HepG2 (cell line): ENCODE measurements around the gene CST3. TPM values are rescaled to one million over a fixed set of nuclear protein-coding genes. Genes with fewer than 3 reads are reported as not detected.
A peak's percentile ranks its signal among the peaks of the same experiment; 100 is the strongest.

Source experiments
- ATAC-seq: fragments of 200-7000 bp; cut with Tn5 transposase; 3 replicates; pipeline ENCODE4 v1.9.1; 2020; ENCODE audit warnings: mild to moderate bottlenecking, moderate library complexity
- BruUV-seq: library from RNA; stranded (reverse); fragments of 400-500 nt; replicated peaks from 2 replicates; lab custom pipeline; 2021; lab: Mats Ljungman, UMichigan
- CTCF ChIA-PET: fragments of 300-600 bp; formaldehyde crosslinking; extraction: SDS; loops from one replicate; lab custom pipeline; 2021; ENCODE audit warnings: low total read pairs, inconsistent platforms, low intra/inter-chr PET ratio; lab: Yijun Ruan, JAX
- POLR2A ChIA-PET: fragments of 350-600 bp; sonication (Branson Sonifier 250); formaldehyde crosslinking; loops from one replicate; lab custom pipeline; 2020; ENCODE audit warnings: antibody characterized with exemption, inconsistent platforms; lab: Yijun Ruan, JAX
- DNase-seq: peaks from one replicate; pipeline ENCODE4 v3.0.0-alpha.2; 2015; ENCODE audit warnings: low spot score
- FAIRE-seq: peaks from 3 replicates; lab custom pipeline; 2011; peaks lifted over from hg19 to GRCh38; lab: Jason Lieb, UNC
- H2AFZ ChIP-seq: one replicate; pipeline ENCODE4 v1.6.1; 2011; ENCODE audit warnings: low read length, inconsistent platforms
- H3K27ac ChIP-seq: fragments of 300-600 bp; 3 replicates; pipeline ENCODE4 v1.8.0; 2011; ENCODE audit warnings: mixed run types, mild to moderate bottlenecking, mixed read lengths, low read length, inconsistent platforms; ENCODE audit not compliant: insufficient read depth; ENCODE audit errors: extremely low read length
- H3K27me3 ChIP-seq, 2 experiments: fragments of 200-600 bp in 1 of 2; 2 replicates in 1 of 2; 3 replicates in 1 of 2; pipeline versions ENCODE4 v1.6.0 to v1.8.0; 2011; ENCODE audit warnings: low read length in 2 of 2, mild to moderate bottlenecking in 2 of 2, moderate library complexity in 2 of 2, inconsistent platforms in 1 of 2; ENCODE audit not compliant: insufficient read depth in 2 of 2, control insufficient read depth in 1 of 2
- H3K36me3 ChIP-seq, 2 experiments: fragments of 200-600 bp in 1 of 2; replicated peaks in 1 of 2; 2 replicates in 1 of 2; 3 replicates in 1 of 2; pipeline versions ENCODE4 v1.5.1 to v1.8.0; 2011; ENCODE audit warnings: low read length in 2 of 2, inconsistent platforms in 1 of 2; ENCODE audit not compliant: insufficient read depth in 2 of 2, control insufficient read depth in 1 of 2
- H3K4me1 ChIP-seq: 2 replicates; pipeline ENCODE4 v1.5.1; 2012; ENCODE audit warnings: low read length, inconsistent platforms; ENCODE audit not compliant: insufficient read depth
- H3K4me2 ChIP-seq: 2 replicates; pipeline ENCODE4 v1.6.0; 2011; ENCODE audit warnings: low read depth, low read length, inconsistent platforms
- H3K4me3 ChIP-seq, 3 experiments: fragments of 200-600 bp in 1 of 3; sonication (generic), shearing (Covaris generic) in 1 of 3; replicated peaks in 1 of 3; 2 replicates each; pipeline ENCODE4 v1.5.1; 2011 to 2016; ENCODE audit warnings: low read length in 3 of 3, inconsistent platforms in 2 of 3, low read depth in 2 of 3, mild to moderate bottlenecking in 2 of 3, control low read depth in 1 of 3, mixed read lengths in 1 of 3; ENCODE audit not compliant: insufficient read depth in 1 of 3
- H3K79me2 ChIP-seq: one replicate; pipeline ENCODE4 v1.6.1; 2011; ENCODE audit warnings: low read length, inconsistent platforms; ENCODE audit not compliant: insufficient read depth
- H3K9ac ChIP-seq: 2 replicates; pipeline ENCODE4 v1.6.0; 2011; ENCODE audit warnings: mild to moderate bottlenecking, low read depth, low read length, inconsistent platforms; ENCODE audit not compliant: insufficient read depth
- H3K9me3 ChIP-seq: 2 replicates; pipeline ENCODE4 v1.5.1; 2012; ENCODE audit warnings: mild to moderate bottlenecking, low read length
- H4K20me1 ChIP-seq: 2 replicates; pipeline ENCODE4 v1.6.0; 2011; ENCODE audit warnings: inconsistent platforms, mild to moderate bottlenecking, low read length, moderate library complexity; ENCODE audit not compliant: insufficient read depth
- BCL6 ChIP-seq: IDR thresholded peaks from 2 replicates; pipeline ENCODE4 v1.6.1; 2016; ENCODE audit warnings: missing genetic modification reagents, missing compliant biosample characterization
- CBX1 ChIP-seq: IDR thresholded peaks from one replicate; pipeline ENCODE4 v1.6.1; 2016; ENCODE audit warnings: antibody characterized with exemption, low read depth
- DMAP1 ChIP-seq: IDR thresholded peaks from 2 replicates; pipeline ENCODE4 v1.6.1; 2016
- DZIP1 ChIP-seq: sonication (generic); formaldehyde crosslinking; IDR thresholded peaks from 2 replicates; pipeline ENCODE4 v1.5.0; 2020; ENCODE audit warnings: mild to moderate bottlenecking, missing genetic modification reagents
- FOXK2 ChIP-seq: fragments of 450-650 bp; IDR thresholded peaks from 2 replicates; pipeline ENCODE4 v1.6.1; 2016
- HES4 ChIP-seq: sonication (generic); formaldehyde crosslinking; IDR thresholded peaks from 2 replicates; pipeline ENCODE4 v1.9.0; 2021; ENCODE audit warnings: mild to moderate bottlenecking, missing genetic modification reagents, borderline replicate concordance
- IKZF1 ChIP-seq: fragments of 450-650 bp; IDR thresholded peaks from 2 replicates; pipeline ENCODE4 v1.7.1; 2016
- JUNB ChIP-seq: sonication (generic); formaldehyde crosslinking; IDR thresholded peaks from 2 replicates; pipeline ENCODE4 v1.8.0; 2022; ENCODE audit warnings: missing genetic modification reagents, mild to moderate bottlenecking, borderline replicate concordance
- KLF11 ChIP-seq: IDR thresholded peaks from 2 replicates; pipeline ENCODE4 v1.6.1; 2016; ENCODE audit warnings: missing compliant biosample characterization
- MNT ChIP-seq: fragments of 450-650 bp; IDR thresholded peaks from 2 replicates; pipeline ENCODE4 v1.6.1; 2016
- MZF1 ChIP-seq: sonication (generic); formaldehyde crosslinking; IDR thresholded peaks from 2 replicates; pipeline ENCODE4 v1.8.1; 2023; ENCODE audit warnings: mild to moderate bottlenecking, missing genetic modification reagents, borderline replicate concordance
- NFRKB ChIP-seq: fragments of 450-650 bp; IDR thresholded peaks from 2 replicates; pipeline ENCODE4 v1.6.1; 2017
- NR1H2 ChIP-seq: sonication (generic); formaldehyde crosslinking; IDR thresholded peaks from 2 replicates; pipeline ENCODE4 v1.8.1; 2022; ENCODE audit warnings: low read depth, missing genetic modification reagents, borderline replicate concordance
- PCBP1 ChIP-seq: fragments of 200-400 bp; formaldehyde crosslinking; IDR thresholded peaks from 2 replicates; pipeline ENCODE4 v1.6.1; 2017; ENCODE audit warnings: mild to moderate bottlenecking, low read depth, low read length, borderline replicate concordance
- PLRG1 ChIP-seq: fragments of 450-650 bp; conservative IDR thresholded peaks from 2 replicates; pipeline ENCODE4 v1.6.1; 2016
- RAD51 ChIP-seq: fragments of 450-650 bp; IDR thresholded peaks from 2 replicates; pipeline ENCODE4 v1.6.1; 2016; ENCODE audit warnings: borderline replicate concordance
- THAP8 ChIP-seq: sonication (generic); formaldehyde crosslinking; IDR thresholded peaks from 2 replicates; pipeline ENCODE4 v1.5.1; 2020; ENCODE audit warnings: missing genetic modification reagents, mild to moderate bottlenecking, borderline replicate concordance
- ZNF263 ChIP-seq: sonication (generic); formaldehyde crosslinking; IDR thresholded peaks from 2 replicates; pipeline ENCODE4 v1.4.0; 2020; ENCODE audit warnings: missing genetic modification reagents
- ZNF367 ChIP-seq: sonication (generic); formaldehyde crosslinking; IDR thresholded peaks from 2 replicates; pipeline ENCODE4 v1.4.0; 2020; ENCODE audit warnings: missing genetic modification reagents, borderline replicate concordance
- ZNF773 ChIP-seq: sonication (generic); formaldehyde crosslinking; IDR thresholded peaks from 2 replicates; pipeline ENCODE4 v1.4.0; 2020; ENCODE audit warnings: missing genetic modification reagents, borderline replicate concordance
- WGBS: methylation state at CpG from one replicate; pipeline ENCODE4 v1.1.6; 2017; ENCODE audit warnings: low lambda C conversion rate; 5-methylcytosine and 5-hydroxymethylcytosine counted together
- in situ Hi-C: cut with HindIII; loops from 2 replicates; pipeline ENCODE4 v1.10.0; 2017; ENCODE audit warnings: low pct_unique_long_range_greater_than_20kb; ENCODE audit not compliant: extremely low pct_ligation_motif_present
- intact Hi-C: fragments of 100-400 bp; cut with micrococcal nuclease; formaldehyde crosslinking; loops from one replicate; pipeline ENCODE4 v1.10.0; 2022; ENCODE audit not compliant: unreplicated experiment
- polyA plus RNA-seq, 8 experiments: library from polyadenylated mRNA; depleted of rRNA in 3 of 8; stranded (reverse) in 7 of 8; unstranded in 1 of 8; fragments of >200 nt; fragmentation: Illumina TruSeq in 4 of 8; extraction: Trizol in 4 of 8; gene quantifications; 2 replicates each; pipeline versions ENCODE4 v1.2.1 to v1.2.3, GENCODE V29; 2011 to 2016; ENCODE audit warnings: low read depth in 4 of 8, missing spikeins in 1 of 8, mixed read lengths in 1 of 8; ENCODE audit not compliant: insufficient read depth in 1 of 8
- total RNA-seq, 5 experiments: library from RNA; depleted of rRNA; stranded (reverse); fragments of >200 nt; fragmentation: Illumina TruSeq; extraction: Trizol; gene quantifications; 2 replicates each; pipeline ENCODE4 v1.2.3, GENCODE V29; 2016; ENCODE audit warnings: low read depth in 1 of 5

The CST3 gene
- total and polyA plus RNA-seq, 2 of the 13 experiments (the other 11 are each of a cell fraction or from before 2014, with no cell fraction given), result 690 to 1,005 TPM

- Histone ChIP-seq H3K4me1 (peaks cover 10% of the 10 kb centered on the region), H4K20me1 (no peaks in the 10 kb centered on the region), H3K9me3 (no peaks in the 10 kb centered on the region), H3K4me2 (no peak overlapping the region), H2AFZ (no peak overlapping the region), H3K79me2 (no peaks in the 10 kb centered on the region), H3K27ac (no peak overlapping the region), H3K9ac (no peak overlapping the region), H3K36me3 (no peaks in the 10 kb centered on the region; a peak in 1 of 5 replicates), H3K27me3 (no peaks in the 10 kb centered on the region), H3K4me3 (no peak overlapping the region)
- ChIA-PET CTCF (interaction anchor here (2.2 kb wide), 1 partner anchor 228 kb away, joined by 8 read pairs; no protein-coding TSS in a partner anchor), POLR2A (no interaction called here)
- in situ Hi-C loops, result no loop called here
- no peak for DNase-seq
- FAIRE-seq, result no peak
- BruUV-seq, result no TSS peak
- no peak for ATAC-seq
- intact Hi-C loops, result loop anchor here (2.0 to 5.0 kb wide), 3 partner anchors 52 to 112 kb away; no protein-coding TSS in a partner anchor
- WGBS, result 39% methylated on average over 7 of the region's 7 CpGs
- TF ChIP-seq DMAP1 (no peak), KLF11 (CRISPR knock-in tag) (no peak), PCBP1 (no peak), BCL6 (CRISPR knock-in tag) (no peak), MZF1 (CRISPR knock-in tag) (no peak), FOXK2 (peak; percentile 53; the same call in 1 of the 2 replicates), PLRG1 (peak; percentile 92; the same call in 1 of the 2 replicates), DZIP1 (CRISPR knock-in tag) (no peak), JUNB (CRISPR knock-in tag) (no peak; the same call in 1 of the 2 replicates), RAD51 (no peak), NFRKB (peak; percentile 35; the same call in 1 of the 2 replicates), ZNF263 (CRISPR knock-in tag) (no peak), HES4 (CRISPR knock-in tag) (no peak), MNT (peak; percentile 30; the same call in 1 of the 2 replicates), ZNF367 (no peak), THAP8 (CRISPR knock-in tag) (no peak), IKZF1 (peak; percentile 74; the same call in 1 of the 2 replicates), ZNF773 (no peak), CBX1 (no peak), NR1H2 (no peak)
Observed at GRCh38 chr20:23669866-23670265, 32.1 kb upstream of the CST3 start.
